ENCODE measurements around the gene COA5.

COA5 gene

DNA sequence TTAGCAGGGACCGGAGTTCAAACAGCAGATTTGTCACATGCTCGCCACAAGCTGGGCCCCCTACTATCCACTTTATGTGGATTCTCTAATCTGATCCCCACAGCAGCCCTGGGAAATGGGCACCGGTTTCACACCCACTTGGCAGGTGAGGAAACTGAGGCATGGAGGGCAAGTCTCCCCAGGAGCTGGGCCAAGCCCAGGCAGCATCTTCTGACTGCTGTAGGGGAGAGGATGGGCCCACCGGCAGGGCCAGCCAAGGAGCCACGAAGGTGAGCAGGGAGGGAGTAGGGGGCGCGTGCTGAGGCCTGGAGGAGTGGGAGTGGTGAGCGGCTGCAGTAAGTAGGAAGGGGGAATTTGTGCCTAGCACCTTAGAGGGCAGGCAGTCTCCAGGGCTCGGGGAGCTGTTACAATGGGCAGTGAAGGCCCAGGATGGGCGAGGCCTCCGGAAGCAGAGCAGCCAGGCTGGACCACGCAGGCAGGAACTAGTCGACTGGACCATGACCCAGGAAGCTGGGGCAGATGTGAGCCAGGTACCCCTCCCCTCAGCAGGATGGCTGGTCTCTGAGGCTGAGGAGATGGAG lies 37.1 kb downstream of the COA5 start:
- no peak for DNase-seq

GRCh38 chr2:98570356-98570755 lies 38.0 kb downstream of the COA5 start:
- DNase-seq = no peak

- DNase-seq = no peak
These were observed 38.4 kb downstream of the COA5 start for GRCh38 chr2:98569915-98570314.

DNA sequence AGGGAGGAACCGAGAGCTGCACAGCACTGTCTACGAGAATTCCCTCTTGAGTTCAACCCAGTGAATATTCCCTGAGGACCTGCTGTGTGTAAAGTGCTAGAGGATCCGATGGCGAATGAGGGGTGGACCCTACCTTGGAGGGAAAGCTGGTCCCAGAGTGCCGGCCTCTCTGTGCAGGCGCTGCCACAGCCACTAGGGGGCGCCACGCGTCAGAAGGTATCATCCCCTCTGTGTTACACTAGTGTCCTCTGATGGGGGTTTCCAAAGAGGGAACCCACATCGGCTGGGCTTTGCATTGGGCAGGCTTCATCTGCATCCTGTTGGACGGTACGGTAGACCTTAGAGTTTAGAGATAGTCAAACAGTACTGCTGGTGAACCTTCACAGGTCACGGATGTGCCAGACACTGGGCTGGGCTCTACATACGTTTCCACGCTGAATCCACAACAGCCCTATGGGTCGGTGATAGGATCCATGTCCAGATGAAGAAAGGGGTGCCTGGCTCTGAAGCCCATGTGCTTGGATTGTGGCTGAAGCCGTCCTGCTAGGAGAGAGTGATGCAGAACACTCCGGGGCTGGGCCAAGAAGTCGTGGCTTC lies 39.0 kb downstream of the COA5 start:
- DNase-seq = peak; percentile 13

GRCh38 chr2:98568161-98568956 lies 40.0 kb downstream of the COA5 start:
- peak; percentile 75 for DNase-seq

GRCh38 chr2:98565941-98566340 lies 42.4 kb downstream of the COA5 start:
- no peak for DNase-seq

GRCh38 chr2:98565286-98565860 lies 42.9 kb downstream of the COA5 start:
- no peak for DNase-seq

GRCh38 chr2:98564541-98565132 lies 43.7 kb downstream of the COA5 start:
- DNase-seq = no peak

GRCh38 chr2:98563394-98563793 lies 44.9 kb downstream of the COA5 start:
- DNase-seq = no peak

GRCh38 chr2:98561902-98562695 lies 46.2 kb downstream of the COA5 start:
- DNase-seq = no peak

GRCh38 chr2:98561018-98561417 lies 47.3 kb downstream of the COA5 start:
- DNase-seq = no peak

DNA sequence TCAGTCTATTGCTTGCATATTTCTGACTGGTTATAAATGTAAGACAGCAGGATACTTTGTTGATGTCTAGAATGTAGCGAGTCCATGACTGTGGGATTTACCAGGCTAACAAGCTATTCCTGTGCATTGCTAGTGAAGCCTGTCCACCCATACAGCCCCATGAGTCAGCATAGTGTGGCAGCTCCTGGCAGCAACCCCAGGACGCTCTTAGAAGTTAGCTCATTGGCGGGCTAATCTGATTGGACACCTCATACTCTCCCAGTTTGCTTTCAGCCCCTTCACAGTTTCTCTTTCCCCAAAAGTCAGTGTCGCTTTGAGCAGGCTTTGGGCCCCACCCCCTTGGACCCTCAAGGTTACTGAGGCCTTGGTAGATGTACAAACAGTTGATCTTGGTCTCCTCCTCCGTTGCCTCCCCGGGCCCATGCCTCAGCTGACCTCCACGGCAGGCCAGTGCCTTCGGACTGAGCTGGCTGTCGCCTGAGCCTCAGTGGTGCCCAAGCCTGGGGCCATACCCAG lies 48.0 kb downstream of the COA5 start:
- peak; percentile 93 for DNase-seq

- peak; percentile 18 for DNase-seq
These were observed 48.7 kb downstream of the COA5 start for GRCh38 chr2:98559581-98559980.

DNA sequence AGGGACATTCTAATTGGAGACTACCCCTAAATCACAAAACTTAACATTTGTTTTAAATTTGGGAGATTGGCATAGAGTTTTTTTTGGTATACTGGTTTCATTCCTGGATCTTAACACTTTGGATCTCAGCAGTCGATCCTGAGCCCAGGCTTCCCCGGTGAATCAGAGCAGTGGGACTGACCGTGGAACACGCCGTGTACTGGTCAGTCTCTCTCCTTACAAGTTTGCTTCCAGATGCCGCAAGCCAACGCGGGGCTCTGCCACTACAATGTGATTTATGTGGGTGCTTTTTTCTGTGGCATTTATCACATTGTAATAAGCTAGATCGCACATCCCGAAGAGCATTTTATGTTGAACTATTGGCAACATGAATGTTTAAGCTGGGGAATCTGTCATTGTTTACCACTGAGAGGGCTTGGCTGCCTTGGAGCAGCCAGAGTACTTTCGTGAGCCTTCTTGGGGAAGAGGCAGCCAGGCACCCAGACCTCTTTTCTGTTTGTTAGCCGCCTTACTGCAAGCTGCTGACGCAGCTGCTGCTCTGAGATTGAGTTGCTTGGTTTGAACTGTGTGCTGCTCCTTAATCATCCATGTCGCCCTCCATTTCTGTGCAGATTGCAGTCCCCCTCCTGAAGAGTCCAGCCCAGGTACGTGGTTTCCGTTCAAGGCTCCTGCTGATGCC lies 49.3 kb downstream of the COA5 start:
- DNase-seq = no peak

GRCh38 chr2:98556344-98557033 lies 51.8 kb downstream of the COA5 start:
- DNase-seq = no peak

- DNase-seq = no peak
These were observed 52.6 kb downstream of the COA5 start for GRCh38 chr2:98555696-98556095.

- no peak for DNase-seq
These were observed 54.0 kb downstream of the COA5 start for GRCh38 chr2:98554116-98554861.

DNA sequence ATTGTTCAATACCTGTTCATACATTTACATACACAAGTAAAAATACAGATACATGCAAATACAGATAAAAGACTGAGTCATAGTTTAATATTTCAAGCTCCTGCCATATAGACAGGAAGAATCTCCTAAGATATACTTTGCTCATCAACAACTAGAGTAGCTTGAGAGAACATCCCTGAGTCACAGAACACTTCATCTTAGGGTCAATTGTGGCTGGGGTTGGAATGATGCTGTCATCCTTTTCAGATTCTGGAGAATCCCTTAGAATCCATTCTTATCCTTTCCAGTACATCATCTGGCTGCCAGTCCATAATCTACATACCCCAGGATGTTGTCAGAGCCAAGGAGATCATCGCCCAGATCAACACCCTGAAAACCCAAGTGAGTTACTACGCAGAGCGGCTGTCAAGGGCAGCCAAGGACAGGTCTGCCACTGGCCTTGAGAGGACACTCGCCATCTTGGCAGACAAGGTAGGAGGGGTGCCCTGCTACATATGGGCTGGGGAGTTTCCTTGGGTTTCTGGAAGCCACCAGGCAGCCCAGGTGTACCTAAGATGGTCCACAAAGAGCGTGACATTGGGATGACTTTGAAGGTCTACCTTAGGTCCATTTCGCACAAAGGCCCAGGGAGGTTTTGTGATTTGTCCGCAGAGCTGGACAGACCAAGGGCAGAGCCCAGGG lies 55.7 kb downstream of the COA5 start:
- peak; percentile 87 for DNase-seq

GRCh38 chr2:98551316-98551715 lies 57.0 kb downstream of the COA5 start:
- no peak for DNase-seq

GRCh38 chr2:98550165-98550564 lies 58.1 kb downstream of the COA5 start:
- DNase-seq = no peak

All from EL (cell line).